K562 (cell line): Measurements from ENCODE around the gene NCOA6. TPM values are rescaled to one million over a fixed set of nuclear protein-coding genes. Genes with fewer than 3 reads are reported as not detected.
A peak's percentile ranks its signal among the peaks of the same experiment; 100 is the strongest.

Source experiments
- BHLHE40 ChIP-seq: IDR thresholded peaks from 2 replicates; pipeline ENCODE4 v1.6.1; 2011; ENCODE audit warnings: low read length, improper control_type of control experiment
- CBFA2T3 ChIP-seq: fragments of 450-650 bp; IDR thresholded peaks from 2 replicates; pipeline ENCODE4 v1.6.1; 2017
- CBX2 ChIP-seq: fragments of 200-600 bp; sonication (generic); IDR thresholded peaks from one replicate; pipeline ENCODE4 v1.6.1; 2012; ENCODE audit warnings: mild to moderate bottlenecking, low read length, inconsistent platforms; ENCODE audit not compliant: insufficient read depth, poor library complexity, severe bottlenecking
- FOXP1 ChIP-seq: sonication (generic); formaldehyde crosslinking; IDR thresholded peaks from 2 replicates; pipeline ENCODE4 v1.8.0; 2022; ENCODE audit warnings: mild to moderate bottlenecking, missing genetic modification reagents
- HDAC2 ChIP-seq: fragments of 450-650 bp; IDR thresholded peaks from 2 replicates; pipeline ENCODE4 v1.6.1; 2016; ENCODE audit warnings: mild to moderate bottlenecking
- L3MBTL2 ChIP-seq: fragments of 450-650 bp; IDR thresholded peaks from 2 replicates; pipeline ENCODE4 v1.6.1; 2016; ENCODE audit warnings: mild to moderate bottlenecking, moderate library complexity
- MTA1 ChIP-seq: fragments of 450-650 bp; IDR thresholded peaks from 2 replicates; pipeline ENCODE4 v1.6.1; 2017; ENCODE audit warnings: borderline replicate concordance
- MXD1 ChIP-seq: fragments of 250-450 bp; sonication (Bioruptor Pico); IDR thresholded peaks from 2 replicates; pipeline ENCODE4 v1.8.0; 2021; ENCODE audit warnings: borderline replicate concordance, mild to moderate bottlenecking, moderate library complexity; ENCODE audit not compliant: poor library complexity, severe bottlenecking
- MXI1 ChIP-seq: IDR thresholded peaks from 2 replicates; pipeline ENCODE4 v1.6.1; 2011; ENCODE audit warnings: low read depth, mild to moderate bottlenecking, improper control_type of control experiment, low read length
- NFRKB ChIP-seq: fragments of 450-650 bp; IDR thresholded peaks from 2 replicates; pipeline ENCODE4 v1.6.1; 2016; ENCODE audit warnings: low read depth
- NR4A1 ChIP-seq, 2 experiments: fragments of 250-450 bp in 1 of 2; fragments of 450-650 bp in 1 of 2; sonication (Bioruptor Pico) in 1 of 2; IDR thresholded peaks; 2 replicates each; pipeline versions ENCODE4 v1.4.0 to v1.6.1; 2016 to 2020; ENCODE audit warnings: mild to moderate bottlenecking in 2 of 2, missing compliant biosample characterization in 1 of 2, missing genetic modification characterization in 1 of 2, moderate library complexity in 1 of 2
- POLR2AphosphoS5 ChIP-seq: IDR thresholded peaks from 2 replicates; pipeline ENCODE4 v1.6.1; 2011; ENCODE audit warnings: mild to moderate bottlenecking, low read depth, low read length, moderate library complexity; ENCODE audit not compliant: control insufficient read depth, insufficient read depth
- SMARCA5 ChIP-seq: fragments of 450-650 bp; IDR thresholded peaks from 2 replicates; pipeline ENCODE4 v1.6.1; 2016
- TBP ChIP-seq: optimal IDR thresholded peaks from 2 replicates; pipeline ENCODE3; 2011; ENCODE audit warnings: low read depth, low read length, improper control_type of control experiment
- ZBTB1 ChIP-seq: sonication (generic); formaldehyde crosslinking; IDR thresholded peaks from 2 replicates; pipeline ENCODE4 v1.8.1; 2023; ENCODE audit warnings: missing genetic modification reagents, low read depth, mild to moderate bottlenecking, borderline replicate concordance
- ZNF143 ChIP-seq: sonication (generic); formaldehyde crosslinking; IDR thresholded peaks from 2 replicates; pipeline ENCODE4 v1.9.0; 2022; ENCODE audit warnings: mild to moderate bottlenecking, missing genetic modification reagents
- ZNF407 ChIP-seq: fragments of 450-650 bp; IDR thresholded peaks from 2 replicates; pipeline ENCODE4 v1.6.1; 2016; ENCODE audit warnings: low read depth
- ZNF511 ChIP-seq: sonication (generic); formaldehyde crosslinking; IDR thresholded peaks from 2 replicates; pipeline ENCODE4 v1.8.0; 2022; ENCODE audit warnings: mild to moderate bottlenecking, missing genetic modification reagents
- polyA plus RNA-seq, 8 experiments: library from polyadenylated mRNA; depleted of rRNA in 4 of 8; stranded (reverse) in 5 of 8; unstranded in 3 of 8; fragments of >200 nt; fragmentation: Nextera tagmentation in 2 of 8; fragmentation: Illumina TruSeq in 1 of 8; extraction: Ambion mirVana in 2 of 8; extraction: Trizol in 1 of 8; gene quantifications; 2 replicates each; pipeline versions ENCODE4 v1.2.1 to v1.2.3, GENCODE V29; 2011 to 2014; ENCODE audit warnings: inconsistent platforms in 1 of 8, missing spikeins in 1 of 8
- total RNA-seq, 7 experiments: library from RNA; depleted of rRNA in 6 of 7; stranded (reverse); fragments of >200 nt in 6 of 7; fragmentation: Illumina TruSeq in 2 of 7; extraction: Trizol in 2 of 7; gene quantifications; 2 replicates each; pipeline versions ENCODE4 v1.2.1 to v1.2.3, GENCODE V29; 2011 to 2021; ENCODE audit warnings: low replicate concordance in 1 of 7

The NCOA6 gene
- total and polyA plus RNA-seq, 9 of the 15 experiments (the other 6 are each of a cell fraction or from before 2014, with no cell fraction given), result 6.1 to 25.0 (median 9.5) TPM

DNA sequence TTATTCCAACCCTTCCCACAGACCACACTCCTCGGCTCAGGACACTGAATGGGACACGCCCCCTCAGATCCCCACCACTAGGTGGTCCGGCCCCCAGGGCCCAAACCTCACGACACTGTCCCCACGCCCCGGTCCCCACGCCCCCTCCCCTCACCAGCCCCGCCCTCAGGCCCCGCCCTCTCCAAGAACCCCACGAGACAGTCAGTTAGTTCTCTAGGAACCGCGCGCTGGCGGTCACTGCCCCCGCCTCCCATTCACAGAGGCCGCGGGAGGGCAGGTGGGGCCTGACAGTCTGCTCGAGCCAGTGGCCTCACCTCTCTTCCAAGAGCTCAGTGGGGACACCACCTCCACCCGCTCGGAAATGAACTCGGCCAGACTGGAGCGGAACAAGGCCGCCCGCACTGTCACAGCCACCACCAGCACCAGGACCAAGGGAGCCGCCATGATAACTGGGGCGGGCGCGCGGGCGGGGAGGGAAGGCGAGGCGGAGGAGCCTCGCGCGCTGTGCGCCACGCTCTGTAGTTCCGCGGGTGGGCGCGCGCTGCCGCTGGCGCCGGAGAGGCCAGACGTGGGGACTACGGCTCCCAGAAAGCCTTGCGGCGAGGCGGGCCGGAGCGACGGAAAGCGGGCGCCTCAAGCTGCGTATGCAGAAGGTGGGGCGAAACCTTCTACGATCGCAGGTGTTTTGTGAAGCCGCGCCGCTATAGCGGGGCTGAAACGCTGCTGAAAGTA, 148.6 kb downstream of the NCOA6 start, which contains the start of gene PIGU (continued):
- peak; percentile 77 for TF ChIP-seq ZNF407
- 0 out of 2 replicates have a peak, but pooled peaks have one; percentile 49 for TF ChIP-seq NFRKB
- TF ChIP-seq HDAC2, result peak; percentile 97
- peak; percentile 57; the same call in 1 of the 2 replicates for TF ChIP-seq ZBTB1 (CRISPR knock-in tag)
- TF ChIP-seq CBFA2T3, result no peak
- TF ChIP-seq BHLHE40, result 0 out of 2 replicates have a peak, but pooled peaks have one; percentile 20
- TF ChIP-seq POLR2AphosphoS5, result peak; percentile 64; the same call in 1 of the 2 replicates
- peak; percentile 76 for TF ChIP-seq TBP
- TF ChIP-seq L3MBTL2, result peak; percentile 60; the same call in 1 of the 2 replicates
- TF ChIP-seq MXI1, result peak; percentile 75; the same call in 1 of the 2 replicates
- TF ChIP-seq SMARCA5, result no peak
- TF ChIP-seq ZNF143 (CRISPR knock-in tag), result peak; percentile 97
- peak; percentile 89 for TF ChIP-seq MXD1
- no peak; the same call in 1 of the 2 replicates for TF ChIP-seq FOXP1 (CRISPR knock-in tag)
- no peak for TF ChIP-seq CBX2
- TF ChIP-seq NR4A1 (CRISPR knock-in tag; IDR thresholded peaks at IDR 0.05), result no peak
- TF ChIP-seq NR4A1 (tag; IDR thresholded peaks at IDR 0.05), result no peak
- peak; percentile 80 for TF ChIP-seq ZNF511 (CRISPR knock-in tag)
- TF ChIP-seq MTA1, result peak; percentile 99
